GM12873 (cell line): Measurements from ENCODE around the gene GPC6.

Source experiments
- TF ChIP-seq, protein P1 (sequence below): IDR thresholded peaks from 2 replicates; pipeline ENCODE4 v1.5.1; 2012; ENCODE audit warnings: low read depth, mild to moderate bottlenecking, moderate library complexity, low read length, control low read depth; ENCODE audit not compliant: insufficient read depth; ENCODE audit errors: missing control alignments

GPC6 gene

GRCh38 chr13:93925990-93926389, 699.4 kb downstream of the GPC6 start:
- TF ChIP-seq, protein P1, sequence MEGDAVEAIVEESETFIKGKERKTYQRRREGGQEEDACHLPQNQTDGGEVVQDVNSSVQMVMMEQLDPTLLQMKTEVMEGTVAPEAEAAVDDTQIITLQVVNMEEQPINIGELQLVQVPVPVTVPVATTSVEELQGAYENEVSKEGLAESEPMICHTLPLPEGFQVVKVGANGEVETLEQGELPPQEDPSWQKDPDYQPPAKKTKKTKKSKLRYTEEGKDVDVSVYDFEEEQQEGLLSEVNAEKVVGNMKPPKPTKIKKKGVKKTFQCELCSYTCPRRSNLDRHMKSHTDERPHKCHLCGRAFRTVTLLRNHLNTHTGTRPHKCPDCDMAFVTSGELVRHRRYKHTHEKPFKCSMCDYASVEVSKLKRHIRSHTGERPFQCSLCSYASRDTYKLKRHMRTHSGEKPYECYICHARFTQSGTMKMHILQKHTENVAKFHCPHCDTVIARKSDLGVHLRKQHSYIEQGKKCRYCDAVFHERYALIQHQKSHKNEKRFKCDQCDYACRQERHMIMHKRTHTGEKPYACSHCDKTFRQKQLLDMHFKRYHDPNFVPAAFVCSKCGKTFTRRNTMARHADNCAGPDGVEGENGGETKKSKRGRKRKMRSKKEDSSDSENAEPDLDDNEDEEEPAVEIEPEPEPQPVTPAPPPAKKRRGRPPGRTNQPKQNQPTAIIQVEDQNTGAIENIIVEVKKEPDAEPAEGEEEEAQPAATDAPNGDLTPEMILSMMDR, result no peak

GRCh38 chr13:93926425-93926824, 699.8 kb downstream of the GPC6 start:
- TF ChIP-seq, protein P1, result no peak

- TF ChIP-seq, protein P1, result no peak
Observed at GRCh38 chr13:93927431-93927830, 700.8 kb downstream of the GPC6 start.

- TF ChIP-seq, protein P1, result no peak
Observed at GRCh38 chr13:93932901-93933300, 706.3 kb downstream of the GPC6 start.

GRCh38 chr13:93936901-93937300, 710.3 kb downstream of the GPC6 start:
- TF ChIP-seq, protein P1, result no peak

DNA sequence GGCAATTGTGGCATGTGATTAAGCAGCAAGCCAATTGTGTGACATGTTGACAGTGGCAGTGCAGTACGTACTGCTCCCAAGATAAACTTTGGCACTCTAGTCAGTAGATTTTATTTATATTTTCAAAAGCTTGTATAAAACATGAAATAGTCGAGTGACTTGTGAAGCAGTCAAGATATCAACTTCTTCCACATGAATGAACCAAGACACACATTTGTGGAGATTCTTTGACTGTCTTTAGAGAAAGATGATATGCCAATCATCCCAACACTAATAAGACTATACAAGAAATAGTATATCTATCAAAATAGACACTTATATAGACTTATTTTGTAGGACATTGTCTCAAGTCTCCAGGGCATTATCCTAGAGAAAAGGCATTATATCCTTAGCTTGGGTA, 714.8 kb downstream of the GPC6 start:
- TF ChIP-seq, protein P1, result no peak

GRCh38 chr13:93942016-93942415, 715.4 kb downstream of the GPC6 start:
- TF ChIP-seq, protein P1, result no peak
